ENCODE results near the gene CLMN. TPM values are rescaled to one million over a fixed set of nuclear protein-coding genes. Genes with fewer than 3 reads are reported as not detected.

CLMN gene
- total RNA-seq, 4 donors from 2014 or later, result 20.7 to 56.5 (median 29.7) TPM

- TF ChIP-seq CTCF (IDR thresholded peaks at IDR 0.05; ENCODE audit: low read depth), result no peak
Measured at GRCh38 chr14:95174184-95174792, 145.4 kb downstream of the CLMN start.

GRCh38 chr14:95173518-95173917, 146.2 kb downstream of the CLMN start:
- no peak for TF ChIP-seq CTCF (IDR thresholded peaks at IDR 0.05; ENCODE audit: low read depth)

GRCh38 chr14:95167177-95167576, 152.5 kb downstream of the CLMN start:
- no peak for TF ChIP-seq CTCF (IDR thresholded peaks at IDR 0.05; ENCODE audit: low read depth)

- TF ChIP-seq CTCF (IDR thresholded peaks at IDR 0.05; ENCODE audit: low read depth), result no peak
Measured at GRCh38 chr14:95165517-95165916, 154.2 kb downstream of the CLMN start.

- TF ChIP-seq CTCF (IDR thresholded peaks at IDR 0.05; ENCODE audit: low read depth), result no peak
Measured at GRCh38 chr14:95164506-95164905, 155.2 kb downstream of the CLMN start.

GRCh38 chr14:95163666-95164065, 156.0 kb downstream of the CLMN start:
- TF ChIP-seq CTCF (IDR thresholded peaks at IDR 0.05; ENCODE audit: low read depth), result no peak

GRCh38 chr14:95163132-95163531, 156.6 kb downstream of the CLMN start:
- no peak for TF ChIP-seq CTCF (IDR thresholded peaks at IDR 0.05; ENCODE audit: low read depth)
